C4-2B (cell line): ENCODE results near the gene LRRC58.

Source experiments
- ZFX ChIP-seq: fragments of 450-650 bp; IDR thresholded peaks from 2 replicates; pipeline ENCODE4 v1.6.1; 2017
- TF ChIP-seq, protein P1 (sequence below): fragments of 450-650 bp; conservative IDR thresholded peaks from 2 replicates; pipeline ENCODE4 v1.5.1; 2017; ENCODE audit warnings: mild to moderate bottlenecking

DNA sequence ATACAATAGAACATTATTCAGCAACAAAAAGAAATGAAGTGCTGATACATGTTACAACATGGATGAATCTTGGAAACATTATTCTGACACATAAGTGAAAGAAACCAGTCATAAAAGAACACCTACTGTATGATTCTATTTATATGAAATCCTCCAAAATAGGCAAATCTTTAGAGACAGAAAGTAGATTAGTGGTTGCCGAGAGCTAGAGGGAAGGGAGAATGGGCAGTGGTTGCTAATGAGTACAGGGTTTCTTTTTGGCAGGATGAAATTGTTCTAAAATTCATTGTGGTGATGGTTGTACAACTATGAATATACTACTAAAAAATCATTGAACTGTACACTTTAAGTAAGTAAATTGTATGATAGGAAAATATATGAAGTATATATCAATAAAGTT is 6.3 kb upstream of the LRRC58 start:
- TF ChIP-seq, protein P1, sequence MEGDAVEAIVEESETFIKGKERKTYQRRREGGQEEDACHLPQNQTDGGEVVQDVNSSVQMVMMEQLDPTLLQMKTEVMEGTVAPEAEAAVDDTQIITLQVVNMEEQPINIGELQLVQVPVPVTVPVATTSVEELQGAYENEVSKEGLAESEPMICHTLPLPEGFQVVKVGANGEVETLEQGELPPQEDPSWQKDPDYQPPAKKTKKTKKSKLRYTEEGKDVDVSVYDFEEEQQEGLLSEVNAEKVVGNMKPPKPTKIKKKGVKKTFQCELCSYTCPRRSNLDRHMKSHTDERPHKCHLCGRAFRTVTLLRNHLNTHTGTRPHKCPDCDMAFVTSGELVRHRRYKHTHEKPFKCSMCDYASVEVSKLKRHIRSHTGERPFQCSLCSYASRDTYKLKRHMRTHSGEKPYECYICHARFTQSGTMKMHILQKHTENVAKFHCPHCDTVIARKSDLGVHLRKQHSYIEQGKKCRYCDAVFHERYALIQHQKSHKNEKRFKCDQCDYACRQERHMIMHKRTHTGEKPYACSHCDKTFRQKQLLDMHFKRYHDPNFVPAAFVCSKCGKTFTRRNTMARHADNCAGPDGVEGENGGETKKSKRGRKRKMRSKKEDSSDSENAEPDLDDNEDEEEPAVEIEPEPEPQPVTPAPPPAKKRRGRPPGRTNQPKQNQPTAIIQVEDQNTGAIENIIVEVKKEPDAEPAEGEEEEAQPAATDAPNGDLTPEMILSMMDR: no peak
- TF ChIP-seq ZFX: no peak
